ENCODE data around the gene ARHGEF40.

Gene ARHGEF40

DNA sequence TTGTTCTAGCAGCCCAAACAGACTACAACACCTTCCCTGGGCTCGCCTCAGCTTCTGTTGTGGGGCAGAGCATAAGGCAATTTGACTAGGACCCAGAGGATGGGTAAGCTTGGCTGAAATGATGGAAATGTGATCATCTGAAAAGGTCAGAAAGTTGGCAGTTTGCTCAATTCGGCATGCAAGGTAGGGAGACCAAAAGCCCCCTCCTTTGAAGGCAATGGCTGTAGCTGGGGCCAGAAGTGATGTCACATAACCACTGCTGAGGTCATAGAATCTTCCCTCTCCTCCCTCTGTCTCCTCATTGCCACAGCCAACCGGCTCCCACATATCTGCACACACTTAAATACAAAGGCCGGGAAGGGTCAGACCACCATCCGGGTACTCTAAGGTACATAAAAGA, 40.2 kb upstream of the ARHGEF40 start, which contains the start of gene TPPP2:
TPPP2 (plus strand) TSS at position 301 of the 400 bp plus-strand sequence. CDS start 365 bp downstream, outside the sequence.
- Histone ChIP-seq H3K9me2 (replicated peaks; ENCODE audit: control insufficient read depth, low read length) (no peaks in the 10 kb centered on the region), H4K20me1 (ENCODE audit: control insufficient read depth, insufficient read depth, low read depth, low read length) (no peaks in the 10 kb centered on the region), H3K4me1 (ENCODE audit: control insufficient read depth, low read length) (no peaks in the 10 kb centered on the region), H3K4me3 (ENCODE audit: low read length) (no peak within 1 kb of the TSS), H3K9me3 (ENCODE audit: control insufficient read depth, insufficient read depth, low read length) (no peaks in the 10 kb centered on the region), H3F3A (ENCODE audit: control insufficient read depth, insufficient read depth) (no peaks in the 10 kb centered on the region), H3K79me2 (ENCODE audit: control insufficient read depth, low read length) (no peaks in the 10 kb centered on the region), H3K4me2 (ENCODE audit: low read length) (no peak within 1 kb of the TSS), H3K36me3 (ENCODE audit: control insufficient read depth, low read length) (no peaks in the 10 kb centered on the region), H3K27ac (ENCODE audit: low read depth, low read length) (no peak within 1 kb of the TSS), H3K27me3 (ENCODE audit: control insufficient read depth, low read length) (peaks cover 27% of the 10 kb centered on the region)
- TF ChIP-seq CTCF (IDR thresholded peaks at IDR 0.05; ENCODE audit: low read depth, low read length, poor library complexity, severe bottlenecking) (no peak), EZH2phosphoT487 (IDR thresholded peaks at IDR 0.05; ENCODE audit: borderline replicate concordance, low read length) (no peak)

DNA sequence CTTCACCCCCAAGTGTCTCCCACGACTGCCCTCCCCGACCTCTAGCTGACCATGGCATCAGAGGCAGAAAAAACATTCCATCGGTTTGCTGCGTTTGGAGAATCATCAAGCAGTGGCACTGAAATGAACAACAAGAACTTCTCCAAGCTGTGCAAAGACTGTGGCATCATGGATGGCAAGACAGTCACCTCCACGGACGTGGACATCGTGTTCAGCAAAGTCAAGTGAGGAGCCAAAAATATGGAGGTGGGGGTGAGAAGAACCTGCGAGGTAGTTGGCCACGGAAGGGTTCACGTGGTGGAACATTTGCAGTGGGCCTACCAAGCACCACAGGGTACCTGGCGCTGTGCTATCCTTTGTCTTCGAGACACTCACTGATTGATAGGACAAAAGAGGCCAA, 39.6 kb upstream of the ARHGEF40 start:
- no peak overlapping the region for H3K4me2 ChIP-seq (ENCODE audit: low read length)
- peaks cover 25% of the 10 kb centered on the region for H3K27me3 ChIP-seq (ENCODE audit: control insufficient read depth, low read length)
- TF ChIP-seq EZH2phosphoT487 (IDR thresholded peaks at IDR 0.05; ENCODE audit: borderline replicate concordance, low read length) (no peak), CTCF (IDR thresholded peaks at IDR 0.05; ENCODE audit: low read depth, low read length, poor library complexity, severe bottlenecking) (no peak)
- H3K79me2 ChIP-seq (ENCODE audit: control insufficient read depth, low read length) = no peaks in the 10 kb centered on the region
- no peaks in the 10 kb centered on the region for H3F3A ChIP-seq (ENCODE audit: control insufficient read depth, insufficient read depth)
- no peaks in the 10 kb centered on the region for H4K20me1 ChIP-seq (ENCODE audit: control insufficient read depth, insufficient read depth, low read depth, low read length)
- H3K4me1 ChIP-seq (ENCODE audit: control insufficient read depth, low read length) = no peaks in the 10 kb centered on the region
- no peaks in the 10 kb centered on the region for H3K9me2 ChIP-seq (replicated peaks; ENCODE audit: control insufficient read depth, low read length)
- no peak overlapping the region for H3K27ac ChIP-seq (ENCODE audit: low read depth, low read length)
- no peaks in the 10 kb centered on the region for H3K9me3 ChIP-seq (ENCODE audit: control insufficient read depth, insufficient read depth, low read length)
- no peak overlapping the region for H3K4me3 ChIP-seq (ENCODE audit: low read length)
- no peaks in the 10 kb centered on the region for H3K36me3 ChIP-seq (ENCODE audit: control insufficient read depth, low read length)

DNA sequence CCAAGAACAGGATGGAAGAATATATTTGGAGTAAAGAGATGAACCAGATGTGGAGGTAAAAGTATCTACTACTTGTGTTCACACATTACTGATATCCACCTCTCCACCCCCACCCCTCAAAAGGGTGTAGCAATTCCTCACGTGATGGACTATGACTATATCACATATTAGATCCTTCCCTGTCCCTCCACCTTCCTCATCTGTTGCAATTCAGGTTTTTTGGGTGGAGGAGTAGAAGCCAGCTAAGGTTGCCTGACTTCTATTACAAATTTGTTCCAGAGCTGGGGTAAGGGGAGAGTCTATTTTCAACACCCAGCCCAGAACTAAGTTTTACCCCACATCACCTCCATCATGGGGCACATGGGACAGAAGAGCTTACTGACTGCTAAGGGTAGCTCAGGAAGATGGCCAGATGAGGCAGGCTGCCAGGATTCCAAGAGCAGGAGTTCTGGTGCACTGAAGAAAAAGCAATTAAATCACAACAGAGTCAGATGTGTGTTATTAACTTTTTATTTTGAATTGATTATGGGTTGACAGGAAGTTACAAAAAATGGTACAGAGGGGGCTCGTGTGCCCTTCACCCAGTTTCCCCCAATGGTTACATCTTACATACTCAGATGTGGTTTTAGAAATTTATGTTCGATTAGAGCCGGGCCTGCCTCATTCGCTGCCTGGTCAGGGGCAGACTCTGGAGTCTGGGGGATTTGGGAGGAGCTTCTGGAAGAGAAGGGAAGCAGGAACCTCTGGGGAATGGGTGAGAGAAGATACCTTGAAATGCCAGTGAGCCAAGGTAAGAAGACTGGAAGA, 37.6 kb upstream of the ARHGEF40 start:
- H3K79me2 ChIP-seq (ENCODE audit: control insufficient read depth, low read length) = no peaks in the 10 kb centered on the region
- H3K4me3 ChIP-seq (ENCODE audit: low read length) = no peak overlapping the region
- TF ChIP-seq EZH2phosphoT487 (IDR thresholded peaks at IDR 0.05; ENCODE audit: borderline replicate concordance, low read length) = no peak
- no peak for TF ChIP-seq CTCF (IDR thresholded peaks at IDR 0.05; ENCODE audit: low read depth, low read length, poor library complexity, severe bottlenecking)
- no peak overlapping the region for H3K27ac ChIP-seq (ENCODE audit: low read depth, low read length)
- H3K4me1 ChIP-seq (ENCODE audit: control insufficient read depth, low read length) = no peaks in the 10 kb centered on the region
- H3F3A ChIP-seq (ENCODE audit: control insufficient read depth, insufficient read depth) = no peaks in the 10 kb centered on the region
- no peaks in the 10 kb centered on the region for H4K20me1 ChIP-seq (ENCODE audit: control insufficient read depth, insufficient read depth, low read depth, low read length)
- no peaks in the 10 kb centered on the region for H3K9me2 ChIP-seq (replicated peaks; ENCODE audit: control insufficient read depth, low read length)
- H3K9me3 ChIP-seq (ENCODE audit: control insufficient read depth, insufficient read depth, low read length) = no peaks in the 10 kb centered on the region
- no peaks in the 10 kb centered on the region for H3K36me3 ChIP-seq (ENCODE audit: control insufficient read depth, low read length)
- H3K4me2 ChIP-seq (ENCODE audit: low read length) = no peak overlapping the region
- peaks cover 23% of the 10 kb centered on the region for H3K27me3 ChIP-seq (ENCODE audit: control insufficient read depth, low read length)
